ENCODE results near the gene PITHD1.
"Not testable (repeated sequence)": the region's sequence is repeated elsewhere in the genome, so short reads cannot be mapped to it uniquely, and the experiment has no call there.

Gene PITHD1, protein sequence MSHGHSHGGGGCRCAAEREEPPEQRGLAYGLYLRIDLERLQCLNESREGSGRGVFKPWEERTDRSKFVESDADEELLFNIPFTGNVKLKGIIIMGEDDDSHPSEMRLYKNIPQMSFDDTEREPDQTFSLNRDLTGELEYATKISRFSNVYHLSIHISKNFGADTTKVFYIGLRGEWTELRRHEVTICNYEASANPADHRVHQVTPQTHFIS

DNA sequence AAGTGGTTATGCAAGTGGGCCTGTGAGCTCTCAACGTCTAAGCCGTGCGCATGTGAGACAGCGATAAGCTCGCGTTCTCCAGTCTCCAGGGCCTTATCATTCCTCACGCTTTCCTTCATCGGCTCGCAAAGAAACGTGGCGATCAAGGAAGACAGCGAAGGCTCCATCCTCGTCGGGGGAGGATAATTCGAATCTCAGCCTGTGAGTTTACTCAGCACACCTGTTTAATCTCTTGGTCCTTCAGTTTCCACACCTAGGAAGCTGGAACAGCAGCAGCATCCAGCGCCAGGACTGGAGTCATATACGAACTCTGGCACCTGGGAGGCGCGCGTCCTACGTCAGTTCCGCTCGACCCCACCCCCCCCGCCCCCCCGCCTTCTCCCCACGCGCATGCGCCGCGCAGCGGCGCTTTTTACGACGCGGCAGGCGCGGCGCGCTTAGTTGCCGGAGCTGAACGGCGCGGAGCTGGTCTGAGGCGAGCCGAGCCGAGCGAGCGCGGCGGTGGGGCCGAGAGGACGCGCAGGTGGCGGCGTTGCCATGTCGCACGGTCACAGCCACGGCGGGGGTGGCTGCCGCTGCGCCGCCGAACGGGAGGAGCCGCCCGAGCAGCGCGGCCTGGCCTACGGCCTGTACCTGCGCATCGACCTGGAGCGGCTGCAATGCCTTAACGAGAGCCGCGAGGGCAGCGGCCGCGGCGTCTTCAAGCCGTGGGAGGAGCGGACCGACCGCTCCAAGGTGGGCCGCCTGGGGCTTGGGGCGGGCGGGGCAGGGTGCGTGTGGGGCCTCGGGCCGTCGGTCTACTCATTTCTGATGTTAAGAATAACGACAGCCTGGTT, at the start of gene PITHD1:
TSS of gene PITHD1 (plus strand) at position 440 of the 836 bp plus-strand sequence. CDS start at position 538, 98 bp downstream.
- peak; percentile 72 for DNase-seq

DNA sequence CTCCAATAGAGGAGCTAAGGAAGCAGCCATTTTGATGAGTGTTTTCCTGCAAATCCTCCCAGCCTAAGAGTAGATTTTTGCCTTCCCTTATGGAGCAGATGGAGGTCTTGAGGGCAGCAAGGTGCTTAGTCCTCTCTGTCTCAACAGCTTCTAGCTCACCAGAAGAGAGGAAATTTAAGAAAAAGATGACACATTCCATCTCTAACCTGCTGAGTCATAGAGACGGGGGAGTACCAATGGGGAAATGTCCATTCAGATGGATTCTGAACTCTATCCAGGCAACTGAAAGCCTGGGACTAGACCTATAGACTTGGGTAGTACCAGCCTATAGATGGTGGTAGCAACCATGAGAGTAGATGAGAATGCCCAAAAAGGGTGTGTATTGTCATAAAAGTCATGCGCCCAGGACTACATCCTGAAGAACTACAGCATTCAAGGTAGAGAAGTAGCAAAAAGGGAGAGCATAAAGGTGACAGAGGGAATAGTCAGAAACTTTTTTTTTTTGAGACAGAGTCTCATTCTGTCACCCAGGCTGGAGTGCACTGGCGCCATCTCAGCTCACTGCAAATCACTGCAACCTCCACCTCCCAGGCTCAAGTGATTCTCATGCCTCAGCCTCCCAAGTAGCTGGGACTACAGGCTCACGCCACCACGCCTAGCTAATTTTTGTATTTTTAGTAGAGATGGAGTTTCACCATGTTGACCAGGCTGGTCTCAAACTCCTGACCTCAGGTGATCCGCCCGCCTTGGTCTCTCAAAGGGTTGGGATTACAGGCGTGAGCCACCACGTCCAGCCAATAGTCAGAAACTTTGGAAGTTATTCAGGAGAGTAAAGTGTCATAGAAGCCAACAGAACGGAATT, 45.6 kb upstream of the PITHD1 start:
- no peak for DNase-seq

DNA sequence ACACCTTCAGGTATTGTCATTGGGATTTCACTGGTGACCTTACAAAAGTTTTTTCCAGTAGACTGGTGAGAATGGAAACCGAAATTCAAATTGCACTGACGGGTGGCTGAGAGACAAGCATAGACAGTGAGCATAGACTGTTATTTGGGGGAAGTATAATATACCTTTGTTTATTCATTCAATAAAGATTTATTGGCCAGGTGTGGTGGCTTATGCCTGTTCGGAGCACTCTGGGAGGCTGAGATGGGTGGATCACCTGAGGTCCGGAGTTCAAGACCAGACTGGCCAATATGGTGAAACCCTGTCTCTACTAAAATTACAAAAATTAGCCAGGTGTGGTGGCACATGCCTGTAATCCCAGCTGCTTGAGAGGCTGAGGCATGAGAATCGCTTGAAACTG, 44.9 kb upstream of the PITHD1 start:
- DNase-seq: not testable (repeated sequence)

DNA sequence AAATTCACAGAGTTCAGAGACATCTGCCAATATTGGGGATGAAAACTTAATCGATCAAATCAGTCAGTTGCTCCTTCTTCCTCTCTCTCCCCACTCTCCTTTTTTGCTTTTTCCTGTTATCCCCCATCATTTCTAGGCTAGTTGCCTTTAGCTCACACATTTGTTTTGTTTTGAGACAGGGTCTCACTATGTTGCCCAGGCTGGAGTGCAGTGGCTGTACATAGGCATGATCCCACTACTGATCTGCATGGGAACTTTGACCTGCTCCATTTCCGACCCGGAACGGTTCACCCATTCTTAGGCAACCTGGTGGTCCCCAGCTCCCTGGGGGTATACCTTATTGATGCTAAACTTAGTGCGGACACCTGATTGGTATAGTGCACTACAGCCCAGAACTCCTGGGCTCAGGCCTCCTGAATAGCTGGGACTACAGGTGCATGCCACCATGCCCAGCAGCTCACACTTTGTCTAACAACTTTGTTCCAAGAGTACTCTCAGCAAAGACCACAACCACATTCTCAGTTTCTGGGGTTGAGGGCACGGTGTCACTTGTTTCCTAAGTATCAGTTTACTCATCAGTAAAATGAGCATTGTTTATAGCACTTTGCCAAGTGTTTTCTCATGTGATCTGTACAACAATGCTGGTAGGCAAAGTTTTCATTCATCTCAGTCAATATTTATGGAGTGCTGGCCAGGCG, 41.6 kb upstream of the PITHD1 start:
- DNase-seq: no peak

DNA sequence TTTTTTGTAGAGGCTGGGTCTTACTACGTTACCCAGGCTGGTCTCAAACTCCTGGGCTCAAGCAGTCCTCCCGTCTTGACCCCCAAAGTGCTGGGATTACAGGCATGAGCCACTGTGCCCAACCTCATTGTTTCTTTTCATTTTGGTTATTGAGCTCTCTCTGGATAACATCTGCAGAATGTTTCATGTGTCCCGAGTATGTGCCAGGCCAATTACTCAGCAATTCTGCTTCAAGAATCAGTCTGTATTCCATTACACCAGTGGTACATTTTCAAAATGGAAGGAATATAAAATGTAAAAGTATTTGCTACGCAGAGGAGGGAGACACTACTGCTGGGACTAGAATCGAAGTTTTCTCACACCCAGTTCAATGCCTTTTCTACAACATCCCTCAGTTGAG, 36.6 kb upstream of the PITHD1 start:
- no peak for DNase-seq

DNA sequence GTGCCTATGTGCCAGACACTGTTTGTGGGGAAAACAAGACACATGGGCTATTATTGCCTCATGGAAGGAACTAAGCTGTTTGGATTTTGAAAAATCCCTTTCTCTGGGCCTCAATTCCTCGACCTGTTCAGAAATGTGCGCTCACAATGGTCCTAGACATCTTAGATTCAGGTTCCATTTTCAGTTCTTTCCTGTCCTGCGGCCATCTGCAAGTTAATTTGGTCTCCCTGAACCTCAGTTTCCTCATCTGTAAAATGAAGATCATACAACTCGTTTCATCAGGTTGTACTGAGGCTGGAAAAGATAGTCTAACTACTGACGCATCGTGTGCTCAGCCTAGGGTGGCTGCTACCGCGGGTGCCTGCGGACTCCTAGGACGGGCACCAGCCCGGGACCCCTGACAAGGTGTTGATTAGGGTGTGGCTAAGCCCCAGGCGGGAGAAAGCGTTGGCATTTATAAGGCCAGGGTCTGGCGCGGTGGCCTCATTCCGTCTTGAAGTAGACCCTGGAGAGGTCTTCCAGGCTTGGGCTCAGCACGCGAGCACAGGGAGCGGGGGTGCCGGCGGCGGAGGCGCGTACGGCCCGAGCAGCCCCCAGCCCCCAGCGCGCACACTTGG, 35.4 kb upstream of the PITHD1 start:
- no peak for DNase-seq

DNA sequence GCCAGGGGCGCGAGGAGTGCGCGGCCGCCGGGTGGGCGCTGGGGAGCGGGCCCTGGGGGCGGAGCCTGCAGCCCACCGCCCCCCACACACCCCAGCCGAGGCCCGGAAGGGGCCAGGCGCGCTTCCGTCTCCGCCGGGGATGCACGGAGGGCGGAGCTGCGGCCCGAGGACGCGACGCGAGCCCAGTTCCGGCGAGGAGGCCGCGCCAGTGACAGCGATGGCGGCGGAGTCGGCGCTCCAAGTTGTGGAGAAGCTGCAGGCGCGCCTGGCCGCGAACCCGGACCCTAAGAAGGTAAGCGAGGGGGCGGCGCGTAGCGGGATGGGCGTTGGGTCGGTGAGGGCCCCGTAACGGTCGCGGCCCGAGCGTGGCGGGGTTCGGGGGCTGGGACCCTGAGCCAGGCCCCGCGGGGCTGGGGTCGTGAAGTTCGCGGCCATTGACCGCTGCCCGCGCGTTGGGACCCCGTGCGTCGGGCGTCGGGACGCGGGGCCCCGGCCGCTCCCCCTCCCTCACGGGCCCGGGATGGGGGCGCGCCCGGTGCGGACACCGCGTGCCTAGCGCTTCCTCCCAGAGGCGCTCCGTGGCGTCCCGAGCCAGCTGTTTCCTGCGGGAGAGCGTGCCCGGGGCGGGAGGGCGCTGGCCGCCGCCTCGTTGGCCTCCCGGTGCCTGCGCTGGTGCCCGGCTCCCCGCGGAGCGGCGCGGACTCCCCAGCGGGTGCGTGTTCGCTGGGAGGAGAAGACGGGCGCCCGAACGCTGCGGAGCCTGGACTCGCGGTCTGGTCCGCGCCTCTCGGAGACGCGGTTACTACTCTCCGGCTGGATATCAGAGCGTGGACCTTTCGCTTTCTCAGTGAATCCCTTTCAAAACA, 34.7 kb upstream of the PITHD1 start, which contains the start of gene ELOA:
TSS of gene ELOA (plus strand) at position 185 of the 866 bp plus-strand sequence. CDS start at position 218, 33 bp downstream.
- peak; percentile 77 for DNase-seq

DNA sequence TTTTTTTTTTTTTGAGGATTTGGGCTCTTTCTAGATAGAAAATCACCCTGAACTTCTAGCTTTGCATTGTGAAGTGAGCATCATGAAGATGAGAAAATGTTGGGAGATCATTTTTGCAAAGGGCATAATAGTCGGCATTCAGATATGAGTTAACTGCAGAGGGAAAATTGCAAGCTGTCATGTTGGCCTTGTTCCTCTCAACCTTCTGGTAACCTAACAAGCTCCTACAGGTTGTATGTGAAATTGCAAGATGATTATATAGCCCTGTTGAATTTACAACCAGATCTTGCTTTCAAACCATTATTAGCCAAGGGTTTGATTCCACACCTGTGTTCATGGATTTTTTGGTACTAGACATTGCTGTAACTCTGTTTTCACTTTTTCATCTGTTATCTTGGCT, 32.7 kb upstream of the PITHD1 start:
- DNase-seq: no peak

DNA sequence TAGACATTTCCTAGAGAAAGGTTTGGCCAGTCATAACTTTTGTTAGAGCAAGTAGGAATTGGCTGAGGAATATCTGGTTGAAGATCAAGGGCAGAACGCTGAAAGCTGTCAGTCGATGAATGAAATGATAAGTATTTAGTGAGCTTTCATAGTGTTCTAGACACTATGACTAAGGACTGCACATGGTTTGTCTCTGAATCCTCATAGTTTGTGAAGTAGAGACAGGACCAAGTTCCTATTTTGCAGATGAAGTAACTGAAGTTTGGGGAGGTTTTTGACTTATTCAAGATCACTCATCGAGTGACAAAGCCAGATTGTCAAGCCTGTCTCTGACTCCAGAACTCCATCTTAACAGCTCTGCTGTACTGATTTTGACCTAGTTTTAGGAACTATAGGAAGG, 30.2 kb upstream of the PITHD1 start:
- DNase-seq: no peak

DNA sequence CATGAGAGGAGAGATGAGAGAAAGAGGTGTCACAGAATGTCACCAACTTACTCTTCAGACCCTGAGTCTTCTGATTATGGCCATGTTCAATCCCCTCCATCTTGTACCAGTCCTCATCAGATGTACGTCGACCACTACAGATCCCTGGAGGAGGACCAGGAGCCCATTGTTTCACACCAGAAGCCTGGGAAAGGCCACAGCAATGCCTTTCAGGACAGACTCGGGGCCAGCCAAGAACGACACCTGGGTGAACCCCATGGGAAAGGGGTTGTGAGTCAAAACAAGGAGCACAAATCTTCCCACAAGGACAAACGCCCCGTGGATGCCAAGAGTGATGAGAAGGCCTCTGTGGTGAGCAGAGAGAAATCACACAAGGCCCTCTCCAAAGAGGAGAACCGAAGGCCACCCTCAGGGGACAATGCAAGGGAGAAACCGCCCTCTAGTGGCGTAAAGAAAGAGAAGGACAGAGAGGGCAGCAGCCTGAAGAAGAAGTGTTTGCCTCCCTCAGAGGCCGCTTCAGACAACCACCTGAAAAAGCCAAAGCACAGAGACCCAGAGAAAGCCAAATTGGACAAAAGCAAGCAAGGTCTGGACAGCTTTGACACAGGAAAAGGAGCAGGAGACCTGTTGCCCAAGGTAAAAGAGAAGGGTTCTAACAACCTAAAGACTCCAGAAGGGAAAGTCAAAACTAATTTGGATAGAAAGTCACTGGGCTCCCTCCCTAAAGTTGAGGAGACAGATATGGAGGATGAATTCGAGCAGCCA, 27.0 kb upstream of the PITHD1 start:
- peak; percentile 22 for DNase-seq

DNA sequence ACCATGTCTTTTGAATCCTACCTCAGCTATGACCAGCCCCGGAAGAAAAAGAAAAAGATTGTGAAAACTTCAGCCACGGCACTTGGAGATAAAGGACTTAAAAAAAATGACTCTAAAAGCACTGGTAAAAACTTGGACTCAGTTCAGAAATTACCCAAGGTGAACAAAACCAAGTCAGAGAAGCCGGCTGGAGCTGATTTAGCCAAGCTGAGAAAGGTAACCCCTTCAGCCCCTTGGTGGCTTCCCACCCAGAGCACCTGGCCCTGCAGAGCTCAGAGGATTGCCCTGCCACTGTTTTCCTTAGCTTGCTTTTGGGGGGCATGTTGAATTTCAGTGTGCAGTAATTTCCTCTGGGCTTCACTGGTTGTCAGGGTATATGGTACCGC, 26.4 kb upstream of the PITHD1 start:
- no peak for DNase-seq

DNA sequence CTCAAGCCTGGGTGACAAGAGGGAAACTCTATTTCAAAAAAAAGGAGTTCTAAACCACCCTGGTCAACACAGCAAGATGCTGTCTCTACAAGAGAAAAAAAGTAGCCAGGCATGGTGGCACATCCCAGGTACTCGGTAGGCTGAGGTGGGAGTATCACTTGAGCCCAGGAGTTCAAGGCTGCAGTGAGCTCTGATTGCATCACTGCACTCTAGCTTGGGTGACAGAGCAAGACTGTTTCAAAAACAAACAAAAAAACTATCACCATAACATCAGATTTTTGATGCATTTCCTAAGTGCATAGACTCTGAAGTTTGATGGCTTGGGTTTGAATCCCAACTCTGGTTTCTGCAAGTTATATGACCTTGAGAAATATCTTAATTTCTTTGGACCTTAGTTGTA, 25.3 kb upstream of the PITHD1 start:
- DNase-seq: no peak

DNA sequence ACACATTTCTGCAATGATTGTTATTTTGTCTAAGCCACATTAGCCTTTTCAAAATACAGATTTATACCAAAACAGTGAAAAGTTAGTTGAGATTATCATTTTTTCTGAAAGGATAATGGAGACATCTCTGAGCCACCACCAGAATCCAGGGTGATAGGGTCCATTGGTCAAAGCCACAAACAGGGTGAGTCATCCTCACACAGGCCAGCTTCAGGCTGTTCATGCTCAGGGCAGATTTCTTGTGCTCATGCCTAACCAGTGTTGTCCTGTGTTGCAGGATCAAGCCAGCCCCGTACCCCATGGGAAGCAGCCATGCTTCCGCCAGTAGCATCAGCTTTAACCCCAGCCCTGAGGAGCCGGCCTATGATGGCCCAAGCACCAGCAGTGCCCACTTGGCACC, 21.5 kb upstream of the PITHD1 start:
- DNase-seq: no peak

DNA sequence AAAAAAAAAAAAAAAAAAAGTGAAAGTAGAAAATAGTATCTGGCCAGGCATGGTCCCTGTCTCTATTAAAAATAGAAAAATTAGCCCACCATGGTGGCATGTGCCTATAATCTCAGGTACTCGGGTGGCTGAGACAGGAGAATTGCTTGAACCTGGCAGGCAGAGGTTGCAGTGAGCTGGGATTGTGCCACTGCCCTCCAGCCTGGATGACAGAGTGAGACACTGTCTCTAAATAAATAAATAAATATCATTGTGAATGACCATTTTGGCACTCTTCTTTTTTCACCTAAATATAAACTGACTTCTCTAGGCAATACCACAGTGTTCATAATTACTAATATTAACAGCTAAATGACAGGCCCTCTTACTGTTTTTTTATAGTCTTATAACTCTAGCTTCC, 20.4 kb upstream of the PITHD1 start:
- DNase-seq: no peak

DNA sequence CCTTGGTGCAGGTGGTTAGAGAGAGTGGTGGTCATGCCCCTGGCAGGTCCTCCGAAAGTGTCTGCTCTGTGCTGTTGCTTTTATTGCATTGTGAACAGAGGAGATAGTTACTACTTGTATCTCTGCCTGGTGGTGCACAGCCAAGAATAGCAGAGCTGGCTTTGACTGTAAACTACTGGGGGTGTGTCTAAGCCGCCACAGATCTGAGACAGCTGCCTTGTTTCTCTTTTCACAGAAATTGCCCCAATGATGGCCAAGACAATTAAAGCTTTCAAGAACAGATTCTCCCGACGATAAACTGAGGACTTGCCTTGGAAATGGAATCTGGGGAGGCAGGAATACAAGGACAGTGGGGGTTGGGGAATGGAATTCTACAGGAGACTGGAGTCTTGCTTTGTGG, 18.9 kb upstream of the PITHD1 start:
- DNase-seq: no peak

DNA sequence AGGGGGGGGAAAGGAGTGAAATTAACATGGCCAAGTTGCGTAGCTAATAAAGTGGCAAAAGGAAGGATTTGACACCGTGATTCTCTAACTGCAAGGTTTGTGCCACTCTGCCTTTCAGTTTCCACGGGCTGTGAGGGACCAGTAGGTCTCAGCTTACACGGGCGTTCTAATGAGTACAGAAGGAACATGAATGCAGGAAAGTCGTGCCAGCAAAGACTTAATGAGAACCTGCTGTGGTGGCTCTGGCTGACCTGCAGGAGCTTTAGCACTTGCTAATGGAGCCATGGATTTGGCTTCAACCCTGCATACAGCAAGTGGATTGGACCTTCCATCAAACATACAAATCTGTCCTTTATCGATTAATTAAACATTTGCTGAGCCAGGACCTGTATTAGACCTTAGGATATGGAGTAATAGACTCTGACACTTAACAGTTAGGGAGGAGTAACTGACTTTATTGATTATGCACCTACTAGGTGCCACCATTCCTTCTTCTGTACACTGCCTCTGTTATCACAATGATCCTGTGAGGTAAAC, 15.1 kb upstream of the PITHD1 start:
- DNase-seq: no peak

DNA sequence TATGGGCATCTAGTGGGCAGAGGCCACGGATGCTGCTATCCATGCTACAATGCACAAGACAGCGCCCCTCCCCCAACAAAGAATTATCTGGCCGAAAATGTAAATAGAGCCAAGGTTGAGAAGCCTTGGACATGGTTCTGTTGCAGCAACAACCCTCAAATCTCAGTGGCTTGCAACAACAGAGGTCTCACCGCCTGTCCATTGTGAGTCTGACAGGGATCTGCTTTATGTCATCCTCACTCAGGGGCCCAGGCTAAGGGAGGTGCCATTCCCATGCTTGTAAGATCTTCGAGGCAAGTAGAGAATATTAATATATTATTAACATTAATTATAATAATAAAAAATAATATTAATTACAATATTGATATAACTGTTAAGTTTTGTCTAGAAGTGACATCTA, 9.5 kb upstream of the PITHD1 start:
- DNase-seq: no peak

DNA sequence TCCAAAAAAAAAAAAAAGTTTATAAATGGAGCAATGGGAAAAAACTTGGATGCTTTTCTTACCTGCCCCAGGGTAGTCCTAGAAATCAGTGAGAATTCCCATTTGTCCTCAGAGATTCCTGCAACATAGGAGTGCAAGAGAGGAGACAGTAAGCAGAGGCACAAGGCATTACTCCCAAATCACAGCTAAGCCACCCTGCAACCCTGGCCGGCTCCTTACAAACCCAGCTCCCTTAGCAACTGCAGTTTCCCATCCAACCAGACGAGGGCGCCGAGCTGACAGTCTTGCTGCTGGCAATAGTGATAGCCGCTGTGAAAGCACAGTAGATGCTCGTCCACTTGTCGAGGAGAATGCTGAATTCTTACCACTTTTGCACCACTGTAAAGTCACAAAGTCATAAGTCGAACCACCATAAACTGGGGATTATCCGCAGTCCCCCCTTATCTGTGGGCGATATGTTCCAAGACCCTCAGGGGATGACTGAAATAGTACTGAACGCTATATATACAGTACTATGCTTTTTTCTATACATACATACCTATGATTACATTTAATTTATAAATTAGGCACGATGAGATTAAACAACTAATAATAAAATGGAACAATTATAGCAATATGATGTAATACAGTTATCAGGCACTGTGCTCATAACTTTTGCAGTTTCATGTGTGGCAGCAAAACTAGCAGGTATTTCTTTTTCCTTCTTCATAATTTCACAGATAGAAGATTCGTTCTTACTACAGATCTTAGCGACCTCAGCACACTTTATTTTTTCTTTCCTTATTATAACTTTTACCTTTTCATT, 6.0 kb upstream of the PITHD1 start:
- peak; percentile 89 for DNase-seq

DNA sequence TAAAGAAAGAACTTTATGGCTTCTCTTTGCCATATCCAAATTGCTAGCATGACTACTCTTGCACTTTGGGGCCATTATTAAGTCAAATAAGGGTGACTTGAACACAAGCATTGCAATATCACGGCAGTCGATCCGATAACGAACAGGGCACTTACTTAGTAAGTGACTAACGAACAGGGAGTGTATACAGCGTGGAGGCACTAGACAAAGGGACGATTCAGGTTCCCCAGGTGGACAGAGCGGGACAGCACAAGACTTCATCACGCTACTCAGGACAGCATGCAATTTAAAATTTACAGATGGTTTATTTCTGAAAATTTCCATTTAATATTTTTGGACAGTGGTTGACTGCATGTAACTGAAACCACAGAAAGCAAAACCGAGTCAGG, 5.4 kb upstream of the PITHD1 start:
- DNase-seq: no peak
